Natural killer cell treated with Interleukin-12 subunit alpha and Interleukin-12 subunit beta and Interleukin-15 and Interleukin-18, amount 100 ng/mL, for 72 hours (primary cell): ENCODE data around the gene LRP4. TPM values are rescaled to one million over a fixed set of nuclear protein-coding genes. Genes with fewer than 3 reads are reported as not detected.
"Not testable (repeated sequence)": the region's sequence is repeated elsewhere in the genome, so short reads cannot be mapped to it uniquely, and the experiment has no call there.

Experiments
- ATAC-seq, 2 donors: fragments of 150-1000 bp; cut with Tn5 transposase in 1 of 2; sonication (Bioruptor Pico), chemical (Tn5 transposase) in 1 of 2; 2 replicates each; pipeline ENCODE4 v1.10.0; 2021
- DNase-seq: peaks from one replicate; pipeline ENCODE4 v3.0.0; 2022; ENCODE audit warnings: low spot score
- H3K27ac Mint-ChIP-seq, 2 donors: 1 replicate in 1 of 2; 2 replicates in 1 of 2; pipeline ENCODE4 v1.8.0; 2022; ENCODE audit warnings: mixed read lengths in 2 of 2, mild to moderate bottlenecking in 1 of 2, moderate library complexity in 1 of 2
- H3K27me3 Mint-ChIP-seq, 2 donors: 1 replicate in 1 of 2; 2 replicates in 1 of 2; pipeline ENCODE4 v1.8.0; 2022; ENCODE audit warnings: mixed read lengths in 2 of 2
- H3K36me3 Mint-ChIP-seq: one replicate; pipeline ENCODE4 v1.8.0; 2022; ENCODE audit warnings: mixed read lengths
- H3K4me1 Mint-ChIP-seq, 2 donors: 1 replicate in 1 of 2; 2 replicates in 1 of 2; pipeline ENCODE4 v1.8.0; 2022; ENCODE audit warnings: low read depth in 2 of 2, mixed read lengths in 2 of 2, mild to moderate bottlenecking in 1 of 2
- H3K4me3 Mint-ChIP-seq: one replicate; pipeline ENCODE4 v1.8.0; 2022; ENCODE audit warnings: mixed read lengths
- H3K9me3 Mint-ChIP-seq: 2 replicates; pipeline ENCODE4 v1.8.0; 2022; ENCODE audit warnings: mixed read lengths
- total RNA-seq, 2 donors: library from RNA; stranded (reverse); gene quantifications; one replicate each; pipeline ENCODE4 v1.2.3, GENCODE V29; 2022

LRP4 gene
- 1 to 10 TPM in 1 of 2 donors, under 1 TPM in 1; 0.90 to 2.6 TPM for total RNA-seq

- H3K4me1 Mint-ChIP-seq: peaks cover 23 to 24% of the 10 kb centered on the region in 2 donors
- peak; percentile 94 for ATAC-seq
- peaks cover 38 to 54% of the 10 kb centered on the region in 2 donors for H3K27me3 Mint-ChIP-seq
- no peaks in the 10 kb centered on the region for H3K9me3 Mint-ChIP-seq
- no peaks in the 10 kb centered on the region for H3K36me3 Mint-ChIP-seq
- peak; percentile 81 for DNase-seq
- H3K27ac Mint-ChIP-seq: peak within 1 kb of the TSS in 1 of 2 donors; percentile 0
- peak within 1 kb of the TSS; percentile 87 for H3K4me3 Mint-ChIP-seq
These were observed at the start of gene LRP4 for GRCh38 chr11:46918083-46918787. Gene LRP4 (minus strand): TSS chr11:46918550. CDS start chr11:46918379, 171 bp downstream.

GRCh38 chr11:46967962-46968361, 49.6 kb upstream of the LRP4 start:
- no peaks in the 10 kb centered on the region for H3K4me1 Mint-ChIP-seq
- no peaks in the 10 kb centered on the region for H3K9me3 Mint-ChIP-seq
- H3K36me3 Mint-ChIP-seq: peaks cover 4% of the 10 kb centered on the region
- no peak overlapping the region for H3K4me3 Mint-ChIP-seq
- H3K27me3 Mint-ChIP-seq: no peaks in the 10 kb centered on the region
- no peak overlapping the region for H3K27ac Mint-ChIP-seq
- DNase-seq: no peak
- no peak for ATAC-seq

- no peaks in the 10 kb centered on the region for H3K4me1 Mint-ChIP-seq
- peaks cover 4% of the 10 kb centered on the region for H3K36me3 Mint-ChIP-seq
- no peak for DNase-seq
- H3K4me3 Mint-ChIP-seq: no peak overlapping the region
- H3K27ac Mint-ChIP-seq: no peak overlapping the region
- no peak for ATAC-seq
- H3K9me3 Mint-ChIP-seq: no peaks in the 10 kb centered on the region
- no peaks in the 10 kb centered on the region for H3K27me3 Mint-ChIP-seq
These were observed 48.4 kb upstream of the LRP4 start for GRCh38 chr11:46966773-46967172.

- H3K27ac Mint-ChIP-seq: no peak overlapping the region
- no peak overlapping the region for H3K4me3 Mint-ChIP-seq
- no peaks in the 10 kb centered on the region for H3K9me3 Mint-ChIP-seq
- peaks cover 4% of the 10 kb centered on the region for H3K36me3 Mint-ChIP-seq
- no peaks in the 10 kb centered on the region for H3K4me1 Mint-ChIP-seq
- no peak for ATAC-seq
- H3K27me3 Mint-ChIP-seq: no peaks in the 10 kb centered on the region
- no peak for DNase-seq
These were observed 45.5 kb upstream of the LRP4 start for GRCh38 chr11:46963844-46964243.

- ATAC-seq: not testable (repeated sequence)
These were observed 43.5 kb upstream of the LRP4 start for GRCh38 chr11:46961886-46962285.

GRCh38 chr11:46961041-46961440, 42.7 kb upstream of the LRP4 start:
- Mint-ChIP-seq H3K36me3 (peaks cover 4% of the 10 kb centered on the region), H3K9me3 (no peaks in the 10 kb centered on the region), H3K4me3 (no peak overlapping the region), H3K27me3 (no peaks in the 10 kb centered on the region), H3K27ac (no peak overlapping the region), H3K4me1 (no peaks in the 10 kb centered on the region)
- no peak for ATAC-seq
- no peak for DNase-seq

More at GRCh38 chr11:46961886-46962285, 43.5 kb upstream of the LRP4 start:
- H3K27me3 Mint-ChIP-seq, H3K36me3 Mint-ChIP-seq, H3K27ac Mint-ChIP-seq, H3K4me3 Mint-ChIP-seq, DNase-seq, H3K9me3 Mint-ChIP-seq, H3K4me1 Mint-ChIP-seq: not testable (repeated sequence)

- no peak overlapping the region for H3K27ac Mint-ChIP-seq
- DNase-seq: no peak
- H3K9me3 Mint-ChIP-seq: no peaks in the 10 kb centered on the region
- H3K4me3 Mint-ChIP-seq: no peak overlapping the region
- no peaks in the 10 kb centered on the region for H3K4me1 Mint-ChIP-seq
- no peaks in the 10 kb centered on the region for H3K36me3 Mint-ChIP-seq
- ATAC-seq: no peak
- no peaks in the 10 kb centered on the region for H3K27me3 Mint-ChIP-seq
These were observed 40.4 kb upstream of the LRP4 start for GRCh38 chr11:46958777-46959176.

GRCh38 chr11:46953093-46953492, 34.7 kb upstream of the LRP4 start:
- H3K4me3 Mint-ChIP-seq: no peak overlapping the region
- H3K4me1 Mint-ChIP-seq: no peaks in the 10 kb centered on the region
- no peaks in the 10 kb centered on the region for H3K27me3 Mint-ChIP-seq
- no peaks in the 10 kb centered on the region for H3K9me3 Mint-ChIP-seq
- no peak for ATAC-seq
- H3K36me3 Mint-ChIP-seq: no peaks in the 10 kb centered on the region
- no peak overlapping the region for H3K27ac Mint-ChIP-seq
- no peak for DNase-seq

- Mint-ChIP-seq H3K9me3 (no peaks in the 10 kb centered on the region), H3K27me3 (no peaks in the 10 kb centered on the region), H3K36me3 (no peaks in the 10 kb centered on the region), H3K27ac (no peak overlapping the region), H3K4me1 (no peaks in the 10 kb centered on the region), H3K4me3 (no peak overlapping the region)
- ATAC-seq (no peak), DNase-seq (no peak)
These were observed 34.2 kb upstream of the LRP4 start for GRCh38 chr11:46952553-46952952.

- Mint-ChIP-seq H3K27ac (no peak overlapping the region), H3K4me1 (no peaks in the 10 kb centered on the region), H3K36me3 (no peaks in the 10 kb centered on the region), H3K27me3 (no peaks in the 10 kb centered on the region), H3K9me3 (no peaks in the 10 kb centered on the region), H3K4me3 (no peak overlapping the region)
- ATAC-seq (no peak), DNase-seq (no peak)
These were observed 33.5 kb upstream of the LRP4 start for GRCh38 chr11:46951864-46952263.

GRCh38 chr11:46949297-46949696, 30.9 kb upstream of the LRP4 start:
- H3K9me3 Mint-ChIP-seq: no peaks in the 10 kb centered on the region
- no peak overlapping the region for H3K4me3 Mint-ChIP-seq
- no peaks in the 10 kb centered on the region for H3K36me3 Mint-ChIP-seq
- H3K27ac Mint-ChIP-seq: no peak overlapping the region
- H3K4me1 Mint-ChIP-seq: peaks cover 5 to 8% of the 10 kb centered on the region in 2 donors
- ATAC-seq (no peak), DNase-seq (no peak)
- H3K27me3 Mint-ChIP-seq: no peaks in the 10 kb centered on the region

GRCh38 chr11:46948378-46949131, 30.2 kb upstream of the LRP4 start:
- H3K9me3 Mint-ChIP-seq: no peaks in the 10 kb centered on the region
- H3K27me3 Mint-ChIP-seq: no peaks in the 10 kb centered on the region
- ATAC-seq (no peak), DNase-seq (no peak)
- H3K4me1 Mint-ChIP-seq: peaks cover 5 to 8% of the 10 kb centered on the region in 2 donors
- H3K4me3 Mint-ChIP-seq: no peak overlapping the region
- no peaks in the 10 kb centered on the region for H3K36me3 Mint-ChIP-seq
- H3K27ac Mint-ChIP-seq: no peak overlapping the region

GRCh38 chr11:46947399-46948077, 29.2 kb upstream of the LRP4 start:
- H3K27ac Mint-ChIP-seq: no peak overlapping the region
- no peak overlapping the region for H3K4me3 Mint-ChIP-seq
- no peaks in the 10 kb centered on the region for H3K9me3 Mint-ChIP-seq
- no peaks in the 10 kb centered on the region for H3K36me3 Mint-ChIP-seq
- no peak for DNase-seq
- no peaks in the 10 kb centered on the region for H3K27me3 Mint-ChIP-seq
- peaks cover 5 to 8% of the 10 kb centered on the region in 2 donors for H3K4me1 Mint-ChIP-seq
- no peak for ATAC-seq
